NCI-H1105 (cell line): ENCODE results near the gene AP1G2.
A peak's percentile ranks its signal among the peaks of the same experiment; 100 is the strongest.

Experiments
- DNase-seq: peaks from one replicate; lab custom pipeline; 2025; lab: John Stamatoyannopoulos, UW

The AP1G2 gene

DNA sequence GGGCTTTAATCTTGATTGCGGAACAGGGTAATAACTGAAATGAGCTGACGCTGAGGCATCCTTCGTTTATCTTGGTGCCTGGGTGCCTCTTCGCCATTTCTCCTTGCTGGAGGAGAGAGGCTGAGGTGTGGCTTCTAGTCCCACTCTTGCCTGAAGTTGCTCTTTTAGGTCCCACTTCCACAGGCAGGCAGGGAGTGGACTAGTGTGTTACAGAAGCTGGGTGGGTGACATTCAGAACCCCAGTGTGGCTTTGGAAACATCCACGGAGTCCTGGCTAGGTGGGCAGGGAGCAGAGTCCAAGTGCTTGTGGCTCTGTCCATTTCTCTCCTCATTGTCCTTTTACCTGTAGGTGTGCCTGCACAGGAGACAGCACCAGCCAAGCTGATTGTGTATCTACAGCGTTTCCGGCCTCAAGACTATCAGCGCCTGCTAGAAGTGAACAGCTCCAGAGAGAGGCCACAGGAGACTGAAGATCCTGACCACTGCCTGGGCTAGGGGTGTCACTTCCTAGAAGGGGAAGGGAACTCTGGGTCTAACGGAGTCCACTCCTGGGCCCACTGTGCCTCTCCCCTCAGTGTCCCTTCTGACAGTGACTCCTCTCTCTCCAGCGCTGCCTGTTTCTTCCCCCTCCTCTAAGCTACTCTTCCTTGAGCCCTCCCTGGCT, 9.1 kb downstream of the AP1G2 start:
- no peak for DNase-seq

DNA sequence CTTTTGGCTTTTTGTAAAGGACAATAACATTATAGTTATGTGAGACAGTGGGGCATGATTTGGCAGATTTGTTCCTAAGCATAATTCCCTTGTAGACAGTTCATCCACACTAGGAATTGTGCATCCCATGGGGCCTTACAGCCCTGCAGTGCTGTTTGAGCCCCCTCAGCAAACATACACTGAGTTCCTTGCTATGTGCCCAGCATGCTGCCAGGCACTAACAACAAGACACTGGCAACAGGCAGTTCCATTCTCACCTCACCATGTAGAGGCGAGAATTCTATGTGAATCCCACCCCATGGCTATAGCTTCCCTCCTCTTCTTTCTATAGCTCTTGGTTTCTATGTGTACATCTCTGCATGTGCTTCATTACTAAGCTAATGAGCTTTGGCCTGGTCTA, 9.6 kb downstream of the AP1G2 start:
- no peak for DNase-seq

DNA sequence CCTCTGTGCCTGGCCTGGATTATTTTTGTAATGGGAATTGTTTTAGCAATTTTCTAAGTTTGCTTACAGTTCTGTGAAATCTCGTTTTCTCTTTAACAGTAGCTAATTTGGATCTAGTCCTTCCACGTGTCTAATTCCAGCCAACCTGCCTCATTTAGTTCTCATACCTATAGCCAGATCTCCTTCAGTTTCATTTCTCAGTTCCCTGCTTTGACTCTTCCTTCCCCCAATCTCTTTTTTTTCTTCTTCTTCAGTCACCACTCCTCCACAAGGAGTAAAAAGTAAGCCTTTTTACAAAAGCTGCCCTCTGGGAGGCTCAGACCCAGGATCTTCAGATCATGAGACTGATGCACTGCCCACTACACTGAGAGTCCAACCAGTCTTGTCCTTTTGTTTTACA, 10.1 kb downstream of the AP1G2 start:
- no peak for DNase-seq

DNA sequence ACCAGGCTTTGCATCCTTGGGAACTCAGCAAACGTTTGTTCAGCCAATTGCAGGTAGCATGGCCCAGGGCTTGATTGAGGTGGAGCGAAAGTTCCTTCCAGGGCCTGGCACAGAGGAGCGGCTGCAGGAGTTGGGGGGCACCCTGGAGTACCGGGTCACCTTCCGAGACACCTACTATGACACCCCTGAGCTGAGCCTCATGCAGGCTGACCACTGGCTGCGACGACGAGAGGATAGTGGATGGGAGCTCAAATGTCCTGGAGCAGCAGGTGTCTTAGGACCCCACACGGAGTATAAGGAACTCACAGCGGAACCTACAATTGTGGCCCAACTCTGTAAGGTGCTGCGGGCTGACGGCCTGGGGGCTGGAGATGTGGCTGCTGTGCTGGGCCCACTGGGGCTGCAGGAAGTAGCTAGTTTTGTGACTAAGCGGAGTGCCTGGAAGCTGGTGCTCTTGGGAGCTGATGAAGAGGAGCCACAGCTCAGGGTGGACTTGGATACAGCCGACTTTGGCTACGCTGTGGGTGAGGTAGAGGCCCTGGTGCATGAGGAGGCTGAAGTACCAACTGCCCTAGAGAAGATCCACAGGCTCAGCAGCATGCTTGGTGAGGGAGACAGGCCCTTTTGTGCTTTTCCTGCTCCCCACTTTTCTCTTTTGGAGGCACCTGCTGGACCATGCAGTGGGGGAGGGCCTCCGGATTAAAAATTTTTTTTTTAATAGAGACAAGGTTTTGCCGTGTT, 10.7 kb downstream of the AP1G2 start:
- DNase-seq = no peak

DNA sequence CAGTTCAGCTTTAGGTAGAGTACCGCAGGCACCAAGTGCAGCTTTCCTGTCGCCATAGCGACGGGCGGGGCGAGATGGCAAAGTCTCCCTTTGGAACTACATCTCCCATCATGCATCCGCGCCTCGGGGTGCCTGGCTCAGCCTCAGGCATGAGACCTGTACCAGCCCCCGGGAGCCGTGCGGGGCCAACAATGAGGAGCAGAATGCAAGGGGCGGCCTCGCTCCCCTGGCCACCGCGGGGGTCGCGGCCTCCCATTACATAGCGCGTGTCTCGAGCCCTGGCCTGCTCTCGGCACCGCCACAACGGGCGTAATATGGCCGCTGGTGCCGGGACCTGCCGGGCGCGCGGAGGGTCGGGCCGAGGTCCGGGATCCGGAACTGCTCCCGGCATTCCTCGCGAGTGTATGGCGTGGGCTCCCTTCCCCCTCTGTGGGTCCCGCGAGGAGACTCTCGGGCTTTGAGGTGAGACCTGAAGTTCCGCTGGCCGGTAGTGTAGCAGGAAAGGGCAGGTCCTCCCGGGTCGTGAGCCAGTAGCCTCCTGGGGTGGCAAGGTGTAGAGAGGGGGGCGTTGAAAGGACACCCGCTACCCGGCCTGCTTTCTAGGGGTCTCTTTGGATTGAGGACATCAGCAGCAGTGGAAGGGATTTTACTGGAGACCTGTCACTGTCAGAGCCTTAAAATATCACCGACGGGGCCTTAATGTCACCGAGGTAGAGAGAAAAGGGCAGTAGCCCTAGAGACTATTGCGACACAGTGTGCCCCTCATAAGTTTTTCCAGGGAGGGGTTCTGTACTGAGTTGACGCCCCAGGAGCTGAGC, 11.5 kb downstream of the AP1G2 start, which contains the start of gene THTPA:
Gene THTPA (plus strand): TSS at position 390 of the 818 bp plus-strand sequence. CDS start 487 bp downstream, outside the sequence.
- DNase-seq = peak; percentile 80

DNA sequence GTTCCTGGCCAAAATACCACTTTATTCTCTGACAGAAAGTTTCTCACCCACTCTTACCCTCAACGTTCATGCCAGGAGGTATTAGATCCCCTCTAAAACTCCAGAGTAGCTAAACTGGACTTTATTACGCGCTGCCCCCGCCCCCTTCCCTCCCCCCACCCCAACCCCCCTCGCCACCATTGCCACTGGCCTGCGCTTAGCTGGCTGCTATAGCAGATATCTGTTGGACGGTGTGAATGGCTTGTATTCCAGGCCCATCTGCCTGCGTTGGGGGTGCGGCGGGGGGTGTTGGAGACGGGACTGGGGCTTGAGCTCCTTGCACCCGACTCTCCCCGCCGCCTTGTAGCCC, 12.1 kb downstream of the AP1G2 start:
- no peak for DNase-seq

DNA sequence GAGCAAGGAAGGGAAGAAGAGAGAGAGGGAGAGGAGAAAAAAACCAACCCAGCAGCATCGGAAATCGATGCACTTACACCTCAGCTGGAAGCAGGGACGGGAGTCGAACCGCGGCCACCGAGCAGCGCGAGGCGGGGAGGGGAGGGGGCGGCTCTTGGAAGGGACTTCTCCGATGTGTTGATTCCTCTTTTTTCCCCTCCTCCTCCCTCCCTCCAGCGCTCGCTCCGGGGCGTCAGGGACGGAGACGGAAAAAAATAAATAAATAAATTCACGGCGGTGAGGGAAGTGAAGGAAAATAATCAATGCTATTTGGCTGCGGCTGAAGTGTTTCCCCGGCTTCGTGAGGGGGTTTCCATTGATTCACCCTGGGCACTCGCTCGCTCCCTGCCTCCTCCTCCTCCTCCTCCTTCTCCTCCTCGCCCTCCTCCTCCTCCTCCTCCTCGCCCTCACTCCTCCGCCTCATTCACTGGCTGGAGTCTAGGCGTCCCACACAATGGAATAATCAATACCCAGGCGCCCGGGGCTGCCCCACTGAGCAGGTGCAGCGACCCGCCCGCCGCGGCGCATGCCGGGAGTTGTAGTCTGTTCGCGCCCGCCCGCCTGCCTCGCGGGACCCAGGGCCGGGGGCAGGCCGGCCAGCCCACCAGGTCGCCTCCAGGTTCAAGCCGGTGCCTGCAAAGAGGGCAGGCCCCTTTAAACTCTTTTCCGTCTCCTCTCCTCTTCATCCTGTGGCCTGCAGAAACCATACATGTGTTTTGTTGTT, 16.1 kb downstream of the AP1G2 start, which contains the start of gene ZFHX2:
Gene ZFHX2 (minus strand): TSS at position 500 of the 763 bp plus-strand sequence. CDS start 16,440 bp downstream, outside the sequence.
- DNase-seq = peak; percentile 90

DNA sequence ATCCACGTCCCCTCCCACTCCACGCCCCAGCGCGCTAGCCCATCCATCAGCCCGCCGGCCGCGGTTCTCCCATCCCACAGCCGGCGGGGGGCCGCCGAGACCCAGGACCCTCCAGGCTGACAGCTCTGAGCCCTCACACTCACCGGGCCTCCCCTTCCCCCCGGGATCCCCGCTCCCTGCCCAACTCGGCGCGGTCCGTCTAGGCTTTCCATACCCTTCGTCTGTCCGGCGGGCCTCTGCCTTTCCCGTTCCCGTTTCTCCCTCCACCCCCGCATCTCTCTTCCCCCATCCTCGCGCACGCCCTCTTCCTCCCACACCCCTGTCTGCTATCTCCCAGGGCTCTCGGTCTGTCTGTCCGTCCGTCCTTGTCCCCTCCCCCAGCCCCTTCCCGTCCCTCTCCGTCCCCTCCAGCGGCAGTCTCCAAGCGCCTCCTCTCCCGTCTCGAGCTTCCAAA, 16.8 kb downstream of the AP1G2 start:
- no peak for DNase-seq

DNA sequence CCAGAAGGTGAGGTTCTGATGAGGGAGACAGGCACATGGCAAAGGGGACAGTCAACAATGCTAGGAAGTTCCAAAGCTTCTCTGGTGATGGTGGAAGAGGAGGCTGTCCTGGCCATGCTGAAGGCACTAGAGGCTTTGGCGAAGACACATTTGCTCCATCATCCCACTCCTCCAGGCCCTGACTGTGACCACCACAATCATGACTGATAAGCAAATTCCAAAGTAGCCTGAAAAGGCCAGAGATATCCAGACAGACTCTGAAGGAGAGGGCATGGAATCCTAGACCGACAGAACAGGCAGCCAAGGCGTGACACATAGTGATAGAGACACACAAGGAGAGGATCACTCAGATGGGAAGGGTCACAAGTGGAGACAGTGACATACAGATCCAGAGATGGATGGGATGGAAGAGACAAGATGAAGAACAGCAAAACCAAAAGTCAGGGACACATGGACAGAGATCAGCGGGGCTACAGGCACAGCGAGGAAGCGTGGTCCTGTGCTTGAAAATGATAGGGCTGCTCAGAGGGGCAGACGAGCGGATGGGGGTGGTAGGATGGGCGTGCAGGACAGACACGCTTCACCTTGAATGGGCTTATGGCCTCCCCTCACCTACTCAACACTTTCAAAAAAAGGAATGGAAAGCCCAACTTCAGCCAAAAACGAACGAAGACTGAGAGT, 17.3 kb downstream of the AP1G2 start:
- no peak for DNase-seq

DNA sequence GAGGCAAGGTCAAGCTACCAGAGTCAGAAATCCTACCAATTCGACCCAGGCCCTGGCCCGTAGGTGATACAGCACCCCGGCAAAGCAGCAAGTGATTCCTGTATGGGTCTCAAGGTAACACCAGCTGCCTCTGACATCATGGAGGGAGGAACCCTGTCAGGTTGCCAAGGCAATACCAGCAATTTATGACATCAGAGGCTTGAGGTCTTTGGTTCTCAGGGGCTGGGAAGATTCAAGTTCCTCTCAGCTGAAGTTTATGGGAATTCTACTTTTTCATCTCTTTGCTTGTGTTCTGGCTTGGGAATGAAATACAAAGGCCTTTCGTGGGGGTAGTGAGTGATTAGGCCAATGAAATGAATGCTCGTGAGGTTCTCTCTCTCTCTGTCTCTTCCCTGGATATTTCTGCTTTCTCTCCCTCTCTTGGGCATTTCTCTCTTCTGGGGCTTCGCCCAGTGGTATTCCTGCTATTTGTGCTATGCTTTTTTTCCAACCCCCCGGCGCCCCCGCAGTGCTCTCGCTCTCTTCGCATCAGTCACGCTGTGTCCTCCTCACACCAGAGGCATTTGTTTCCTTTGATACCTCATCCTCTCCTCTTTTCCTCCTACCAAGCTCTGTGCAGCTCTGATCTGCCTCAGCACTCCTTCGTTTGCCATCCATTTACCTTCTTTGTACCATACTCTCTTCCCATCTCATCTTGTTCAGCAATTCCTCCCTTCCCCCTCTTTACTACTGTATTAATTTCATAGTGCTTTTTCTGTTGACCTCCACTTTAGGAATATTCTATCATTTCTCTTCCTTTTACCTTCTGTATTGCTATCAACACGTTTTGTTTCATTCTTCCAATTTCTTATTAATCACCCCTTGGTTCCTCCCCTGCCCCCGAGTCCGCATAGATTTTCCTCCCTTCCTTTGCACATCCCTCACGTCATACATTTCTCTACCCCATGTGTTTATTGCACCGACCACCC, 19.0 kb downstream of the AP1G2 start:
- DNase-seq = no peak

DNA sequence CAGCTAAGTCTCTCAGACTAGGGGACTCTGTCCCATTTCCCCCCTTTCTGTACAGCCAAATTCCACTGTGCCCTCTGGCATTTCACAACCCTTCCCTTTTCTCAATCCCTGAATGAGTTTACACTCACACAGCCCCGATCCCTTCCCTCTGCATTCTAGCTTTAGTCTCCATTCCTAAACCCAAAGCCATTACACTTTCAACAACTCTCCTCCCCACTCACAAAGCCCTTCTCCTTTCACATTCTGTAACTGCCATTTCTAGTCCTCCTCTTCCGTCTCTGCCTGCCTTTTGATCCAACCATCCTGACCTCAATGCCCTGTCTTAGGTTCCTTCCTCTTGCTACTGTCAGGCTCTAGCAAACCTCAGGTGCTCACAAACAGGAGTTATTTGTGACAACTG, 19.7 kb downstream of the AP1G2 start:
- DNase-seq = no peak

DNA sequence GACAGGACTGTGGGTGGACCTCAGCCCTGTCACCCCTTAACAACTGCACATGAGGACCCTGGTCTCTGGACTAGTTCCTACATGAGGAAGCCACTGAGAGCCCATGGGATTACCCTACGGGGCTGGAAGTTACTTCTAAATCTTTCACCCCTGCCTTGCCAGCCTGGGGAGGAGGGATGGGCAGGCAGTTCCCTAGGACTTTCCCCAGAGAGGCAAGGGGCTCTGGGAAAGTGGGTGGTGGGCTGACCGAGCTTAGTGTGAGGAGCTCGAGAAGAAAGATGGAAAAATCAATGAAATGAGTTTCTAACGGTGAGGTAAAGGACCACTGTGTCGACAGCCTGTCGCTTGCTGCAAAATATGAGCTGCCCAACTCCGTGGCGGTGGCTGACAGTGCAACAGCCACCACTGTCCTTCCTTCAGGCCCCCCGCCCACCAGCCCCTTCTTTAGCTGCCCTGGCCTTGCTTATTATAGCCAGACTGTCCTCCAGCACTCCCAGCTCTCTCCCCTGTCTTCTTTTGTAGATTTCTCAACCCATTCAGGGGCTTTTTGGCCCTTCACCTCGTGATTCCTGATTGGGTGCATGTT, 21.0 kb downstream of the AP1G2 start:
- no peak for DNase-seq

DNA sequence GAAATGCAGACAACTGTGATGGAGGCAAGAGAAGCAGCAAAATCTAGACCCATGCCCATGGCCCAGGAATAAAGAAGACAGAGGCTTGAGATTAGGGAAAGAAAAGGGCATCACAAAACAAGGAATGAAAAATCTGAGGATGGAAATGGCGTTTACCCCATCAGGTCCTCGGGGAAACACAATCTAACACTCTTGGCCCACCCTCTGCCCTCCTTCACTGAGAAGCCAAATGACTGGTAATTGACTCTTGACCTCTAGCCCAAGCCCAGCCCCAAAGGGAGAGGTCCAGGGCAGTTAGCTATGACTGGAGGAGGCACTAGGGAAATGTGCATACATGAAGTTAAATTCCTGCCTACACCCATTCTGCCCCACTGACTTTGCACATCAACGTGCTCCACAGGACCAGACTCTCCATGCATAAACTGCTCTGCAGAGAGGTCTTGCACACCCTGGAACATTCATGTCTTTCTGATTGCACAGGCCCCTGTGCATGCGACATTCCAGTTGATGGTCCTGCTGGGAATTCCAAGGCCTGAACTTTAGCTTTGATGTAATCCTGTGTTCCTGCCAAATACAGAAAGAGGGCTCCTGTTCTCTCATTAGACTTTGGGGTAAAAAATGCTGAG, 21.7 kb downstream of the AP1G2 start:
- DNase-seq = no peak

DNA sequence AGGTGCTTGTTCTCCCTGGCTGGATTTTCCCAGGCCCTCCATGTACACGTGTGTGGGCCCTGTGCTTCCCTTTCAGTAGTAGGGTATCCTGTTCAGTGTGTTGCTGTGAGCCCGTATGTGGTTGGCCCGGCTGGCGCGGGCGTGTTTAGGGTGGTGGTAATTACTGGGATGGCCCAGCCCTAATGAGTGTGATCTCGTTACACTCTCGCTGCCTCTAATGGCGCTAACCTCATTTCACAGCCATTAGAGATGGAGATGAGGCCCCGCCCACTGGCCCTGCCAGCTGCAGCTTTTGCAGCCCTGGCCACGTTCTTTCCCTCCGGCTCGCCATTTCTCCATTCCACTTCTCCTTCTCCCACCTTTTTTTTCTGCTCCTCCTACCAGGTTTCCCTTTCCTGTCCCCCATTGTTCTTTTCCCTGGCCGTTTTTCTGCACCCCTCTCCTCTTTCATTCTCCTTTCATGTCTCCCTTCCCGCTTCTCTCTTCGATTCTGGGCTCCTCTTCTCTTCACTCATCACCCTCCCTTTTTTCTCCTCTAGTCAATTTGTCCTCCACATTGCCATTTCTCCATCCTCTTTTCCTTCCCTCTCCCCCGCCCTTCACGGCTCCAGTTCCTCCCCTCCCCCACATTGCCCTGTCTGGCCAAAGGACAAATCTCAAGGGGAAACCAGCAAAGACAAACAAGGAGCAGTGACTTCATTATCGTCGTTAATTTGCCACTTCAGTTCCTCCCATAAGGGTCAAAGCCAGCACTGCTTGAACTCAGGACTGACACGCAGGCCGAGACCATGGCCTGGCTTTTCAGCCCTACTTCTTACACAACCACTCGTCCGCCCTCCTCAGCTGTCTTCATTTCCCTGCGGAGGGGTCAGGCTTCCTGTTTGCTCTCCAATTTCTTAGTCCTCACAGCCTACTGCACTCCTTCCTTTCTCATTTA, 22.8 kb downstream of the AP1G2 start:
- DNase-seq = peak; percentile 96

DNA sequence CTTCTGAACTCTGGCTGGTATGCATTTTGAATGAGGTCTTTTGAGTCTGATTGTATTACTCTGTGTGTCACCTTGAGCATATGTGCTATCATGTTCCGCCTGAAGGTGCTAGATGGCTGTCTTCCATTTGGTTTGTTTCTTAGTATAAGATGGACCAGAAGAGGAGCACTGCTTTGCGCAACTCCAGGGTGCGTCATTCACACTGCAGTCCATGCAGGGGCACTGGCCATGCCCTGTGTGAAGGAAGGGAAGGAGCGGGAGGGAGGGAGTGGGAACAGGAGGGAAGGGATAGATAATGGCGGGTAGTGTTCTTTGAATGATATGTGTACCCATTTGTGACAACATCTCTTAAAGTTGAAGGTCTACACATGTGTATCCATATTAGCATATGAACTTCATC, 24.2 kb downstream of the AP1G2 start:
- no peak for DNase-seq

DNA sequence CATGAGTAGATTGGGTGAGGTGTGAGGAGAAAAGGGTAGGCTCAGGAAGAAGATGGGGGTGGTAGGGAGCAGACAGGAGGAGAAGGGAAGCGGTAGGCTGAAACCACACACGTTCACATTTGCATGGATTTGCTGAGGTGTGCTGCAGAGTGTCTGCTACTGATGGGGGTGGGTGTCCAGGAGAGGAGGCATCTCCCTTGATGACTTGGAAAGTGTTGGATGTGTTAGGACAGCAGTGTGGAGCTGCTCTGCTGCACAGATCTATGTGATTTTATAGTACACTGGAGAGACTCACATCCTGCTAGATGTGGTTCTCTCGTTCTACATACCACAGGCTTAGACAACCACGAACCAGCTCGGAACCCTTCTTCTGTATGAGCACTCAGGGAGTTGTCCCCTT, 25.3 kb downstream of the AP1G2 start:
- no peak for DNase-seq

DNA sequence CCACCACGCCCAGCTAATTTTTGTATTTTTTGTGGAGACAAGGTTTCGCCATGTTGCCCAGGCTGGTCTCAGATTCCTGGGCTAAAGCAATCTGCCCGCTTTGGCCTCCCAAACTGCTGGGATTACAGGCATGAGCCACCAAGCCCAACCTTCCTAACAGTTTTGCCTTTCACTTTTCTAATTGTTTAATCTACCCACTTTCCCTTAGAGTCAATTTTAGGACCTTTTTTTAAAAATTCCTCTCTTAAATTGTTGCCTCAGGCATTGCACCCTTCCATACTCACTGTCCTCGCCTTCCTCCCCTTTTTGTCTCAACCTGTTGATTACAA, 27.5 kb downstream of the AP1G2 start:
- no peak for DNase-seq
